Measurements from ENCODE around the gene SLCO4C1. TPM values are rescaled to one million over a fixed set of nuclear protein-coding genes. Genes with fewer than 3 reads are reported as not detected.
A peak's percentile ranks its signal among the peaks of the same experiment; 100 is the strongest.

The SLCO4C1 gene
- total RNA-seq, 1 experiment from 2014 or later = not detected

GRCh38 chr5:102231693-102232619 is 64.1 kb downstream of the SLCO4C1 start:
- Histone ChIP-seq H3K9me3 (replicated peaks) (no peaks in the 10 kb centered on the region), H3K4me1 (replicated peaks) (no peaks in the 10 kb centered on the region), H3K27ac (no peak overlapping the region), H3K4me3 (no peak overlapping the region), H3K36me3 (no peaks in the 10 kb centered on the region), H3K27me3 (replicated peaks) (no peaks in the 10 kb centered on the region)
- DNase-seq (ENCODE audit: low read depth in 1 of 2, low spot score in 2 of 2) = no peak

- Histone ChIP-seq H3K36me3 (no peaks in the 10 kb centered on the region), H3K4me1 (replicated peaks) (no peaks in the 10 kb centered on the region), H3K9me3 (replicated peaks) (0 out of 2 replicates have a peak, but pooled peaks cover 3% of the 10 kb centered on the region), H3K27ac (no peak overlapping the region), H3K27me3 (replicated peaks) (no peaks in the 10 kb centered on the region), H3K4me3 (no peak overlapping the region)
- DNase-seq (ENCODE audit: low read depth in 1 of 2, low spot score in 2 of 2) = no peak
Measured at GRCh38 chr5:102229685-102230084, 66.4 kb downstream of the SLCO4C1 start.

- Histone ChIP-seq H3K27me3 (replicated peaks) (no peaks in the 10 kb centered on the region), H3K27ac (no peak overlapping the region), H3K4me3 (no peak overlapping the region), H3K36me3 (no peaks in the 10 kb centered on the region), H3K4me1 (replicated peaks) (no peaks in the 10 kb centered on the region), H3K9me3 (replicated peaks) (0 out of 2 replicates have a peak, but pooled peaks cover 3% of the 10 kb centered on the region)
- DNase-seq (ENCODE audit: low read depth in 1 of 2, low spot score in 2 of 2) = no peak
Measured at GRCh38 chr5:102226321-102226720, 69.8 kb downstream of the SLCO4C1 start.

- Histone ChIP-seq H3K4me1 (replicated peaks) (no peaks in the 10 kb centered on the region), H3K4me3 (no peak overlapping the region), H3K27ac (no peak overlapping the region), H3K27me3 (replicated peaks) (no peaks in the 10 kb centered on the region), H3K36me3 (no peaks in the 10 kb centered on the region), H3K9me3 (replicated peaks) (0 out of 2 replicates have a peak, but pooled peaks cover 3% of the 10 kb centered on the region)
- peak in 1 of 2 experiments; percentile 25 for DNase-seq (ENCODE audit: low read depth in 1 of 2, low spot score in 2 of 2)
Measured at GRCh38 chr5:102223542-102224477, 72.3 kb downstream of the SLCO4C1 start.

GRCh38 chr5:102222772-102223171 is 73.3 kb downstream of the SLCO4C1 start:
- Histone ChIP-seq H3K27me3 (replicated peaks) (no peaks in the 10 kb centered on the region), H3K9me3 (replicated peaks) (0 out of 2 replicates have a peak, but pooled peaks cover 3% of the 10 kb centered on the region), H3K4me1 (replicated peaks) (no peaks in the 10 kb centered on the region), H3K27ac (no peak overlapping the region), H3K36me3 (no peaks in the 10 kb centered on the region), H3K4me3 (no peak overlapping the region)
- no peak for DNase-seq (ENCODE audit: low read depth in 1 of 2, low spot score in 2 of 2)

GRCh38 chr5:102221949-102222348 is 74.1 kb downstream of the SLCO4C1 start:
- 0 out of 2 replicates have a peak, but pooled peaks cover 3% of the 10 kb centered on the region for H3K9me3 ChIP-seq (replicated peaks)
- H3K36me3 ChIP-seq = no peaks in the 10 kb centered on the region
- H3K27me3 ChIP-seq (replicated peaks) = no peaks in the 10 kb centered on the region
- H3K27ac ChIP-seq = no peak overlapping the region
- H3K4me1 ChIP-seq (replicated peaks) = no peaks in the 10 kb centered on the region
- DNase-seq (ENCODE audit: low read depth in 1 of 2, low spot score in 2 of 2) = no peak
- no peak overlapping the region for H3K4me3 ChIP-seq

- Histone ChIP-seq H3K4me3 (no peak overlapping the region), H3K9me3 (replicated peaks) (no peaks in the 10 kb centered on the region), H3K4me1 (replicated peaks) (no peaks in the 10 kb centered on the region), H3K36me3 (no peaks in the 10 kb centered on the region), H3K27ac (no peak overlapping the region), H3K27me3 (replicated peaks) (no peaks in the 10 kb centered on the region)
- DNase-seq (ENCODE audit: low read depth in 1 of 2, low spot score in 2 of 2) = no peak
Measured at GRCh38 chr5:102218159-102218558, 77.9 kb downstream of the SLCO4C1 start.

GRCh38 chr5:102216678-102217077 is 79.4 kb downstream of the SLCO4C1 start:
- DNase-seq (ENCODE audit: low read depth in 1 of 2, low spot score in 2 of 2) = no peak
- Histone ChIP-seq H3K9me3 (replicated peaks) (no peaks in the 10 kb centered on the region), H3K4me1 (replicated peaks) (no peaks in the 10 kb centered on the region), H3K27me3 (replicated peaks) (no peaks in the 10 kb centered on the region), H3K27ac (no peak overlapping the region), H3K36me3 (no peaks in the 10 kb centered on the region), H3K4me3 (no peak overlapping the region)

- Histone ChIP-seq H3K4me3 (no peak overlapping the region), H3K4me1 (replicated peaks) (no peaks in the 10 kb centered on the region), H3K9me3 (replicated peaks) (0 out of 2 replicates have a peak, but pooled peaks cover 4% of the 10 kb centered on the region), H3K27me3 (replicated peaks) (no peaks in the 10 kb centered on the region), H3K27ac (no peak overlapping the region), H3K36me3 (no peaks in the 10 kb centered on the region)
- no peak for DNase-seq (ENCODE audit: low read depth in 1 of 2, low spot score in 2 of 2)
Measured at GRCh38 chr5:102211165-102211564, 84.9 kb downstream of the SLCO4C1 start.

GRCh38 chr5:102200861-102201260 is 95.2 kb downstream of the SLCO4C1 start:
- no peak overlapping the region for H3K4me3 ChIP-seq
- no peak for DNase-seq (ENCODE audit: low read depth in 1 of 2, low spot score in 2 of 2)
- no peaks in the 10 kb centered on the region for H3K4me1 ChIP-seq (replicated peaks)
- H3K36me3 ChIP-seq = no peaks in the 10 kb centered on the region
- H3K27ac ChIP-seq = no peak overlapping the region
- no peaks in the 10 kb centered on the region for H3K9me3 ChIP-seq (replicated peaks)
- no peaks in the 10 kb centered on the region for H3K27me3 ChIP-seq (replicated peaks)

- Histone ChIP-seq H3K4me1 (replicated peaks) (no peaks in the 10 kb centered on the region), H3K36me3 (no peaks in the 10 kb centered on the region), H3K4me3 (no peak overlapping the region), H3K27me3 (replicated peaks) (no peaks in the 10 kb centered on the region), H3K27ac (no peak overlapping the region), H3K9me3 (replicated peaks) (no peaks in the 10 kb centered on the region)
- no peak for DNase-seq (ENCODE audit: low read depth in 1 of 2, low spot score in 2 of 2)
Measured at GRCh38 chr5:102196481-102196880, 99.6 kb downstream of the SLCO4C1 start.
